Psoas muscle (tissue), 8 donors: ENCODE measurements around the gene MVD. TPM values are rescaled to one million over a fixed set of nuclear protein-coding genes. Genes with fewer than 3 reads are reported as not detected.
A peak's percentile ranks its signal among the peaks of the same experiment; 100 is the strongest.

Experiments
- ATAC-seq, 4 donors: fragments of 200-7000 bp; cut with Tn5 transposase; one replicate each; pipeline ENCODE4 v1.9.1; 2020; ENCODE audit warnings: moderate library complexity in 3 of 4, mild to moderate bottlenecking in 2 of 4
- DNase-seq, 2 donors: peaks; one replicate each; pipeline ENCODE4 v3.0.0-alpha.2; 2020
- H3K27ac ChIP-seq: fragments of 200-600 bp; one replicate; pipeline ENCODE4 v1.8.0; 2022
- H3K27me3 ChIP-seq, 3 donors: fragments of 200-600 bp in 1 of 3; one replicate each; pipeline versions ENCODE4 v1.6.1 to v1.8.0; 2013 to 2022; ENCODE audit warnings: low read length in 2 of 3, mild to moderate bottlenecking in 2 of 3, moderate library complexity in 1 of 3; ENCODE audit not compliant: insufficient read depth in 3 of 3
- H3K36me3 ChIP-seq, 2 donors: fragments of 200-600 bp in 1 of 2; one replicate each; pipeline versions ENCODE4 v1.6.1 to v1.8.0; 2013 to 2022; ENCODE audit warnings: low read depth in 1 of 2, mild to moderate bottlenecking in 1 of 2, moderate library complexity in 1 of 2; ENCODE audit not compliant: insufficient read depth in 1 of 2
- H3K4me1 ChIP-seq: fragments of 200-600 bp; one replicate; pipeline ENCODE4 v1.8.0; 2022
- H3K4me3 ChIP-seq: fragments of 200-600 bp; one replicate; pipeline ENCODE4 v1.8.0; 2022; ENCODE audit warnings: mild to moderate bottlenecking
- H3K9me3 ChIP-seq: fragments of 200-600 bp; one replicate; pipeline ENCODE4 v1.8.0; 2022
- WGBS, 3 donors: extraction: QIAGEN DNeasy Blood & Tissue Kit; methylation state at CpG; one replicate each; pipeline versions ENCODE4 v1.1.6 to v1.1.7; 2013; 5-methylcytosine and 5-hydroxymethylcytosine counted together
- intact Hi-C, 2 donors: fragments of 100-400 bp; cut with DNase I; formaldehyde crosslinking; loops; one replicate each; pipeline versions ENCODE4 v1.11.0 to v1.14.2; 2022
- polyA plus RNA-seq, 3 donors: library from polyadenylated mRNA; stranded (reverse); fragments of 200-250 nt; gene quantifications; one replicate each; pipeline ENCODE4 v1.2.3, GENCODE V29; 2013
- total RNA-seq, 4 donors: library from RNA; stranded (reverse); fragmentation: NEBNext Ultra II Directional in 2 of 4; extraction: Animal tissue kit (Norgen Biotek cat#: 25700) in 2 of 4; gene quantifications; one replicate each; pipeline versions ENCODE4 v1.2.1 to v1.2.4, GENCODE V29; 2021 to 2023
- TF ChIP-seq, protein P1 (sequence below): fragments of 200-600 bp; IDR thresholded peaks from one replicate; pipeline ENCODE4 v1.8.0; 2022; ENCODE audit warnings: antibody characterized with exemption
- donor health status: healthy with polysubstance abuse.
- donor health status: DM: no; HTN: no; CAD: no; lungs with moderate emphysema.
- donor health status: Bipolar disorder and iron deficiency.
- donor health status: healthy.
- donor health status: DM: yes; HTN: yes; CAD: no.
- donor health status: DM: no; HTN: no; CAD: no.
- donor health status: DM: no; HTN: no; CAD: no.
- donor health status: DM: yes; HTN: yes; CAD: no.

MVD gene
- total and polyA plus RNA-seq, 7 donors: 11.7 to 26.8 (median 15.9) TPM

DNA sequence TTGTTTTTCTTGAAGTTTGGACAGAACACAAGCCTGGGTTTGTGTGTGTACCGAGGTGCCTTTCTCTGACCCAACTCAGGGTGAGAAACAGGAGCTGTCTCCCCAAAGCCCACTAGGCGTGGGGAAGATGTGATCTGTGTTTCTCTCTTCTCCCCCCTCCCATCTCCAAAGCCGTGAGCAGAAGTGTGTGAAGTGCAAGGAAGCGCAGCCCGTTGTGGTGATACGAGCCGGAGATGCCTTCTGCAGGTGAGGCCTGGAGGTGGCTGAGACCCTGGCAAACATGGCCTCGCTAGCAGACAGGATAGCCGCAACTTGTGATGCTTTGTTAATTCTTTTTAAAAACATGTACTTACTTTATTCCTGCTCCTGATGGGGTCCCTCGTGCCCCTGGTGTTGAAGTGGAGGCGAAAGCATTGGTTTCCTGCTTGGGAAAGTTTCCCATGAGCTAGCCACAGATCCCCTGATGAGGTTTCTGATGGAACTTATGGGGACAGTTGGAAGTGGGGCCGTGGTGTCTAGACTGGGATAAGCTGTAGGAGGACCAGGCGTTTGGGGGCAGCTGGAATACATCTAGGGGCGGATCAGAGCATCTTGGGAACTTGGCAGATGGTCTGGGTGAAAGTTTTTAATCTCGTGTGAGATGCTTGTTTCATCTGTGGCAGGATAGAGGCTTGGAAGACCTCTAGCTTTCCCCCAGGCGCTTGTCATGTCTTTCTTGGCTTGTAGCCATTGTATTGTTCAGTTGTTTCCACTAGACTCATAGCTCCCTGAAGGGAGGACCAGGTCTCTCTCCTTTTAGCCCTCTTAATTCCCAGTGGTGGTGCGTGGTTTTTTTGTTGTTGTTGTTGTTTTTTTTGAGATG lies 44.3 kb upstream of the MVD start:
- ATAC-seq: no peak
- Histone ChIP-seq H3K4me3 (peak overlapping the region; percentile 88), H3K4me1 (peaks cover 18% of the 10 kb centered on the region), H3K36me3 (peaks cover 0 to 18% of the 10 kb centered on the region in 2 donors), H3K27ac (peak overlapping the region; percentile 91), H3K27me3 (no peaks in the 10 kb centered on the region), H3K9me3 (no peaks in the 10 kb centered on the region)
- intact Hi-C loops: loop anchor here (5.0 kb wide), 2 partner anchors 45 to 140 kb away; partner anchors contain the start of gene MVD (in 1 of the 2)
- TF ChIP-seq, protein P1, sequence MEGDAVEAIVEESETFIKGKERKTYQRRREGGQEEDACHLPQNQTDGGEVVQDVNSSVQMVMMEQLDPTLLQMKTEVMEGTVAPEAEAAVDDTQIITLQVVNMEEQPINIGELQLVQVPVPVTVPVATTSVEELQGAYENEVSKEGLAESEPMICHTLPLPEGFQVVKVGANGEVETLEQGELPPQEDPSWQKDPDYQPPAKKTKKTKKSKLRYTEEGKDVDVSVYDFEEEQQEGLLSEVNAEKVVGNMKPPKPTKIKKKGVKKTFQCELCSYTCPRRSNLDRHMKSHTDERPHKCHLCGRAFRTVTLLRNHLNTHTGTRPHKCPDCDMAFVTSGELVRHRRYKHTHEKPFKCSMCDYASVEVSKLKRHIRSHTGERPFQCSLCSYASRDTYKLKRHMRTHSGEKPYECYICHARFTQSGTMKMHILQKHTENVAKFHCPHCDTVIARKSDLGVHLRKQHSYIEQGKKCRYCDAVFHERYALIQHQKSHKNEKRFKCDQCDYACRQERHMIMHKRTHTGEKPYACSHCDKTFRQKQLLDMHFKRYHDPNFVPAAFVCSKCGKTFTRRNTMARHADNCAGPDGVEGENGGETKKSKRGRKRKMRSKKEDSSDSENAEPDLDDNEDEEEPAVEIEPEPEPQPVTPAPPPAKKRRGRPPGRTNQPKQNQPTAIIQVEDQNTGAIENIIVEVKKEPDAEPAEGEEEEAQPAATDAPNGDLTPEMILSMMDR: no peak
- 31 to 37% (median 34%) methylated on average over 17 of the region's 17 CpGs for WGBS, 3 donors
- DNase-seq: no peak

DNA sequence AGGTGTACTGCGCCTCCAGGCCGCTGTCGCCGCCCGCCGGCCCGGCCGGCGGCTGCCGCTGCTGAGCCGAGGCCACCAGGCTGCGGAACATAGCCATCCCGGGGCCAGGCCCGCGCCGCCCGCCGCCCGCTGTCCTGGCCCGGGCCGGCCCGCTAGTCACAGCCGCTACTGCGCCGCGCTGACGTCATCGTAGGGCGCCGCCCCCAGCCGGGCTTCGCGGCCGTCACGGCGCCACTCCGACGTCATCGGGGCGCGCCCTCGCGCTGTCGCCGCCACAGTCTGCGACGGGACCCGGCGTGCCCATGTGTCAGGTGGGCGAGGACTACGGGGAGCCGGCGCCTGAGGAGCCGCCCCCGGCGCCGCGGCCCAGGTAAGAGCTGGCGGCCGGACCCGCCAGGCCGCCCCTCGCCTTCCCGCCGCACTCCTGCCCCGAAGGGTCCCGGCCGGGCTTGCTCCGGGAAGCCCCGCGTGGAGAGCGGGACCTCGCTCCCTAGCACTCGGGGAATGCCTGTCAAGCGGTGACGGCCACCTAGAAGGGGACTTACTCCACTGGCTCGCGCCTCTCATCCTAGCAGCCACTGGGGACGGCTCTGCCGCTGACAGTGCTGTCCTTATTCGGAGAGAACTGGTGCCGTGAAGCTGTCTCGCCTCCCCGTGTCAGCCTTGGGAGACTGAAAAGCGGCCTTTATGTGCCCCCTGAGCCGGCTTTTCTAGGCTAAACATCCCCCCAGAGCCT lies 43.5 kb upstream of the MVD start, which contains the start of the genes CTU2 and RNF166:
TSS of gene CTU2 (plus strand) at position 275 of the 736 bp plus-strand sequence. CDS start at position 303, 28 bp downstream.
TSS of gene RNF166 (minus strand) at position 180 of the 736 bp plus-strand sequence. CDS start at position 97, 83 bp downstream.
- TF ChIP-seq, protein P1: no peak
- Histone ChIP-seq H3K4me3 (peak within 1 kb of the TSS; percentile 88), H3K27me3 (no peaks in the 10 kb centered on the region), H3K4me1 (peaks cover 18% of the 10 kb centered on the region), H3K27ac (peak within 1 kb of the TSS; percentile 91), H3K9me3 (no peaks in the 10 kb centered on the region), H3K36me3 (peaks cover 0 to 20% of the 10 kb centered on the region in 2 donors)
- ATAC-seq (peak; percentile 93 to 96 (median 94)), DNase-seq (peak; percentile 94 to 97)
- intact Hi-C loops: loop anchor here (5.0 kb wide), 2 partner anchors 44 to 139 kb away; partner anchors contain the start of gene MVD (in 1 of the 2)
- 0 to 1% (median 0%) methylated on average over 49 to 86 of the region's 86 CpGs for WGBS, 3 donors

DNA sequence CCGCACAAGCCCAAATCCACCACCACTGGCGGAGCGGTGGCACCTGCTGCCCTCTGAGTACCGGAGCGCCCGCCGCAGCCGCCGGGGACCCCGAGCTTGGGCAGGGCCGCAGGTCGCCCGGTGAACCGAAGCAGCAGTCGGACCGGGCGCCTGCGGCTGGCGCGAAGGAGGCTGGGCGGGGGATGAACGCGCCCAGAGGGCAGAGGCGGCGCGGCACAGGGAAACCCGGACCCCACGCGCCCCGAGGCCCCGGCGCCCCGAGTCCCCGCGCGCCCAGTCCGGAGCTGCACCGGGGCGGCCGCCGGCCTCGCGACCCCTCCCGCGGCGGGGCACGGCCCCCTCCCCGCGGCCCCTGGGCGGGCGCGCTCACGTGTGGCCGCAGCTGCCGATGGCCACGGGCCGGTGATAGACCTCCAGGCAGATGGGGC lies 42.9 kb upstream of the MVD start:
- TF ChIP-seq, protein P1: no peak
- Histone ChIP-seq H3K27ac (peak overlapping the region; percentile 91), H3K27me3 (no peaks in the 10 kb centered on the region), H3K9me3 (no peaks in the 10 kb centered on the region), H3K36me3 (peaks cover 0 to 22% of the 10 kb centered on the region in 2 donors), H3K4me1 (peaks cover 18% of the 10 kb centered on the region), H3K4me3 (peak overlapping the region; percentile 88)
- ATAC-seq: peak; percentile 1 to 50 (median 31)
- DNase-seq: no peak
- intact Hi-C loops: loop anchor here (5.0 kb wide), 2 partner anchors 44 to 139 kb away; partner anchors contain the start of gene MVD (in 1 of the 2)
- WGBS, 3 donors: 0 to 1% (median 0%) methylated on average over 21 to 57 of the region's 57 CpGs

DNA sequence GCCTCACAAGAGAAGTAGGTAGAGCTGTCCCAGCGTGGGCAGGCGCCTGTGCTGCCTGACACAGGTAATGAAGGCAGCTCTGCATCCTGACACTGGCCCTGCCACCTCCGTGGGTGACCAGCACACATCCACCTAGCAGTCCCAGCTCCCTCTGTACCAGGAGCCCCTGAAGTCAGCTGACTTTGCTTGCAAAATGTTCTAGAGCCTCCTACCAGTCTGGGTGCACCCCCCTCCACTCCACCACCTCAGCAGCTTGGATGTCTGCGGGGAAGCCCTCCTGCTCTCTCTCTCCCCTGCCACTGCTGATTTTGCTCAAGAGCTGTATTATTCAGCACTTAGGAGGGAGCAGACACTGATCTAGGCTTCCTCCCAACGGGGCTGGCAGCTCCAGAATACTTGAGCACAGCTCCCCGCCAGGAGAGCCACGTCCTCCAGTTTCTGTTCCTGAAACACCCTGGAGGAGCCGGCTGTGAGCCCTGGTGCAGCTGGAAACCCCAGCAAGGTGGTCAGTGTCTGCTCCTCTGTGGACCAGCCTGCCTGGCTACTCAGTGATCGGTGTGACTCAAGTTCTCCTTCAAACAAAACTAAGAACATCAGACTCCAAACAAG lies 42.3 kb upstream of the MVD start:
- WGBS, 3 donors: 33 to 41% (median 35%) methylated on average over 9 of the region's 9 CpGs
- intact Hi-C loops: loop anchor here (5.0 kb wide), 2 partner anchors 43 to 138 kb away; partner anchors contain the start of gene MVD (in 1 of the 2)
- H3K4me1 ChIP-seq: peaks cover 18% of the 10 kb centered on the region
- H3K36me3 ChIP-seq: peaks cover 0 to 26% of the 10 kb centered on the region in 2 donors
- H3K4me3 ChIP-seq: peak overlapping the region; percentile 88
- no peaks in the 10 kb centered on the region for H3K9me3 ChIP-seq
- TF ChIP-seq, protein P1: no peak
- DNase-seq (no peak), ATAC-seq (no peak)
- peak overlapping the region; percentile 91 for H3K27ac ChIP-seq
- H3K27me3 ChIP-seq: no peaks in the 10 kb centered on the region
